Panc1 (cell line): ENCODE data around the gene EIF4E1B. TPM values are rescaled to one million over a fixed set of nuclear protein-coding genes. Genes with fewer than 3 reads are reported as not detected.

Source experiments
- ATAC-seq: fragments of 200-7000 bp; cut with Tn5 transposase; 2 replicates; pipeline ENCODE4 v1.9.1; 2020; ENCODE audit warnings: mild to moderate bottlenecking, moderate library complexity
- BruUV-seq: library from RNA; stranded (reverse); fragments of 400-500 nt; replicated peaks from 2 replicates; lab custom pipeline; 2021; lab: Mats Ljungman, UMichigan
- CTCF ChIA-PET: fragments of 300-600 bp; sonication (Branson Sonifier 250); formaldehyde crosslinking; loops from one replicate; lab custom pipeline; 2022; ENCODE audit warnings: antibody characterized with exemption; lab: Charles Lee
- POLR2A ChIA-PET: fragments of 300-600 bp; sonication (Branson Sonifier 250); formaldehyde crosslinking; loops from one replicate; lab custom pipeline; 2022; ENCODE audit warnings: antibody characterized with exemption; lab: Charles Lee
- DNase-seq: peaks from one replicate; pipeline ENCODE4 v3.0.0-alpha.2; 2010; ENCODE audit warnings: low read depth, low spot score
- H3K27ac ChIP-seq: 2 replicates; pipeline ENCODE4 v1.5.1; 2011; ENCODE audit warnings: mild to moderate bottlenecking, low read length, inconsistent platforms
- H3K27me3 ChIP-seq: fragments of 200-500 bp; sonication (Bioruptor generic); 2 replicates; pipeline ENCODE4 v1.6.0; 2014; ENCODE audit warnings: low read length, inconsistent platforms; ENCODE audit not compliant: control insufficient read depth, insufficient read depth
- H3K36me3 ChIP-seq: fragments of 200-500 bp; sonication (Bioruptor generic); 2 replicates; pipeline ENCODE4 v1.5.1; 2014; ENCODE audit warnings: inconsistent platforms, mild to moderate bottlenecking, low read length, moderate library complexity; ENCODE audit not compliant: control insufficient read depth, insufficient read depth
- H3K4me1 ChIP-seq: 2 replicates; pipeline ENCODE4 v1.5.1; 2011; ENCODE audit warnings: inconsistent platforms, mild to moderate bottlenecking, low read length, moderate library complexity; ENCODE audit not compliant: control insufficient read depth, insufficient read depth
- H3K4me3 ChIP-seq, 2 experiments: 2 replicates each; pipeline ENCODE4 v1.5.1; 2011 to 2012; ENCODE audit warnings: low read depth in 2 of 2, low read length in 2 of 2, mild to moderate bottlenecking in 2 of 2, inconsistent platforms in 1 of 2, moderate library complexity in 1 of 2
- H3K9me3 ChIP-seq: fragments of 200-500 bp; sonication (Bioruptor generic); 2 replicates; pipeline ENCODE4 v1.5.1; 2014; ENCODE audit warnings: low read depth, mild to moderate bottlenecking, inconsistent platforms, low read length, moderate library complexity; ENCODE audit not compliant: control insufficient read depth, insufficient read depth
- POLR2AphosphoS5 ChIP-seq: IDR thresholded peaks from 2 replicates; pipeline ENCODE4 v1.6.1; 2012; ENCODE audit warnings: mild to moderate bottlenecking, low read depth, low read length, moderate library complexity
- REST ChIP-seq, 2 experiments: IDR thresholded peaks; 2 replicates each; pipeline ENCODE4 v1.6.1; 2011 to 2012; ENCODE audit warnings: low read depth in 2 of 2, control low read depth in 1 of 2, low read length in 1 of 2, mild to moderate bottlenecking in 1 of 2, moderate library complexity in 1 of 2; ENCODE audit not compliant: insufficient read depth in 1 of 2
- SIN3A ChIP-seq: IDR thresholded peaks from 2 replicates; pipeline ENCODE4 v1.6.1; 2012; ENCODE audit warnings: low read depth, mild to moderate bottlenecking, low read length, moderate library complexity, borderline replicate concordance; ENCODE audit not compliant: insufficient read depth
- TCF7L2 ChIP-seq: IDR thresholded peaks from 2 replicates; pipeline ENCODE4 v1.6.1; 2011; ENCODE audit warnings: mild to moderate bottlenecking, low read depth, low read length, inconsistent platforms
- in situ Hi-C: cut with HindIII; loops from 2 replicates; pipeline ENCODE4 v1.10.0; 2016; ENCODE audit warnings: low sequenced_read_pairs, low pct_unique_long_range_greater_than_20kb
- intact Hi-C: fragments of 100-400 bp; cut with micrococcal nuclease; formaldehyde crosslinking; loops from one replicate; pipeline ENCODE4 v1.10.0; 2022; ENCODE audit not compliant: unreplicated experiment
- total RNA-seq: library from RNA; stranded (reverse); gene quantifications from one replicate; pipeline ENCODE4 v1.2.1, GENCODE V29; 2021; ENCODE audit not compliant: unreplicated experiment
- TF ChIP-seq, protein P1 (sequence below): fragments of 450-650 bp; IDR thresholded peaks from 2 replicates; pipeline ENCODE4 v1.5.1; 2017; ENCODE audit warnings: mild to moderate bottlenecking

EIF4E1B gene
- total RNA-seq, 1 experiment from 2014 or later, result not detected

GRCh38 chr5:176629317-176629852, 1.1 kb upstream of the EIF4E1B start:
- Histone ChIP-seq H3K27ac (no peak overlapping the region), H3K4me3 (peak overlapping the region in 1 of 2 experiments; percentile 51; a peak in 2 of 4 replicates), H3K36me3 (no peaks in the 10 kb centered on the region), H3K27me3 (peaks cover 14% of the 10 kb centered on the region; the same call in 1 of the 2 replicates), H3K9me3 (no peaks in the 10 kb centered on the region), H3K4me1 (no peaks in the 10 kb centered on the region; the same call in 1 of the 2 replicates)
- ATAC-seq, result no peak
- POLR2A ChIA-PET, result interaction anchor here (1.1 kb wide), 1 partner anchor 8 kb away, joined by 3 read pairs; no protein-coding TSS in a partner anchor
- TF ChIP-seq POLR2AphosphoS5 (no peak), TCF7L2 (no peak)
- TF ChIP-seq, protein P1, sequence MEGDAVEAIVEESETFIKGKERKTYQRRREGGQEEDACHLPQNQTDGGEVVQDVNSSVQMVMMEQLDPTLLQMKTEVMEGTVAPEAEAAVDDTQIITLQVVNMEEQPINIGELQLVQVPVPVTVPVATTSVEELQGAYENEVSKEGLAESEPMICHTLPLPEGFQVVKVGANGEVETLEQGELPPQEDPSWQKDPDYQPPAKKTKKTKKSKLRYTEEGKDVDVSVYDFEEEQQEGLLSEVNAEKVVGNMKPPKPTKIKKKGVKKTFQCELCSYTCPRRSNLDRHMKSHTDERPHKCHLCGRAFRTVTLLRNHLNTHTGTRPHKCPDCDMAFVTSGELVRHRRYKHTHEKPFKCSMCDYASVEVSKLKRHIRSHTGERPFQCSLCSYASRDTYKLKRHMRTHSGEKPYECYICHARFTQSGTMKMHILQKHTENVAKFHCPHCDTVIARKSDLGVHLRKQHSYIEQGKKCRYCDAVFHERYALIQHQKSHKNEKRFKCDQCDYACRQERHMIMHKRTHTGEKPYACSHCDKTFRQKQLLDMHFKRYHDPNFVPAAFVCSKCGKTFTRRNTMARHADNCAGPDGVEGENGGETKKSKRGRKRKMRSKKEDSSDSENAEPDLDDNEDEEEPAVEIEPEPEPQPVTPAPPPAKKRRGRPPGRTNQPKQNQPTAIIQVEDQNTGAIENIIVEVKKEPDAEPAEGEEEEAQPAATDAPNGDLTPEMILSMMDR, result no peak
- BruUV-seq, result no TSS peak
- CTCF ChIA-PET, result no interaction called here
- DNase-seq, result no peak
- intact Hi-C loops (no loop called here), in situ Hi-C loops (no loop called here)

DNA sequence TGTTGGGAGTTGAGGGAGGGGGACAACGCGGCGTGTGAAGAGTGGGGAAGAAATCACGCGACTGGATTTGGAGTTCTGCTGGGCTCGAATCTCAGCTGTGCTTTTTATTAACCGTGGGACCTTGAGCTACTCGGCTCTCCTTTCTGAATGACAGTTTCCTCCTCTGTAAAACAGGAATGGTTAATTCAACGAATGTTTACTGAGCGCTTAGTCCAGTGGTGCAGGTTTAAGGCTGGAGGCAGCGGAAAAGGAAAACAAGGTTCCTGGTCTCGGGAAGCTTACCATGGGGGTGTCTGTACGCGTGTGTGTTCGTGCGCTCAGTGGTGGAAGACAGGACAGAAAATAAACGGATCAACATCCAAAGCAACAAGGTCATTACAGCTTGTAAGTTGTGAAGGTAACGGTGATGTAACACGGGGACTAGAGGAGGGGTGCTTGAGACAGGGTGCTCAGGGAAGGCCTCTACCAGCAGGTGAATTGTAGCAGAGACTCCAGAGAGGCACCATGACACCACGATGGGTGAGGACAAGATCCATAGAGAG, 277 bp downstream of the EIF4E1B start:
- H3K9me3 ChIP-seq, result no peaks in the 10 kb centered on the region
- ChIA-PET CTCF (interaction anchor here (0.6 kb wide), 1 partner anchor 87 kb away, joined by 8 read pairs; no protein-coding TSS in a partner anchor), POLR2A (interaction anchor here (1.1 kb wide), 1 partner anchor 9 kb away, joined by 3 read pairs; no protein-coding TSS in a partner anchor)
- H3K36me3 ChIP-seq, result no peaks in the 10 kb centered on the region
- in situ Hi-C loops, result no loop called here
- H3K4me1 ChIP-seq, result no peaks in the 10 kb centered on the region; the same call in 1 of the 2 replicates
- H3K27ac ChIP-seq, result no peak overlapping the region
- H3K4me3 ChIP-seq, result peak overlapping the region; percentile 37 to 51
- ATAC-seq, result peak; percentile 6
- no peak for TF ChIP-seq REST (IDR thresholded peaks at IDR 0.05; ENCODE audit: insufficient read depth in 1 of 2, low read depth in 2 of 2, low read length in 1 of 2)
- TF ChIP-seq SIN3A, result no peak
- TF ChIP-seq, protein P1, result no peak
- intact Hi-C loops, result no loop called here
- DNase-seq, result no peak
- peaks cover 14% of the 10 kb centered on the region; the same call in 1 of the 2 replicates for H3K27me3 ChIP-seq
- BruUV-seq, result no TSS peak
